IPS DF 4.7 (cell line): ENCODE data around the gene OR2V2.
"Not testable (repeated sequence)": the region's sequence is repeated elsewhere in the genome, so short reads cannot be mapped to it uniquely, and the experiment has no call there.

Experiments
- DNase-seq: peaks from one replicate; pipeline ENCODE4 v3.0.0-alpha.2; 2013; ENCODE audit warnings: low spot score; ENCODE audit errors: extremely low read depth

The OR2V2 gene

DNA sequence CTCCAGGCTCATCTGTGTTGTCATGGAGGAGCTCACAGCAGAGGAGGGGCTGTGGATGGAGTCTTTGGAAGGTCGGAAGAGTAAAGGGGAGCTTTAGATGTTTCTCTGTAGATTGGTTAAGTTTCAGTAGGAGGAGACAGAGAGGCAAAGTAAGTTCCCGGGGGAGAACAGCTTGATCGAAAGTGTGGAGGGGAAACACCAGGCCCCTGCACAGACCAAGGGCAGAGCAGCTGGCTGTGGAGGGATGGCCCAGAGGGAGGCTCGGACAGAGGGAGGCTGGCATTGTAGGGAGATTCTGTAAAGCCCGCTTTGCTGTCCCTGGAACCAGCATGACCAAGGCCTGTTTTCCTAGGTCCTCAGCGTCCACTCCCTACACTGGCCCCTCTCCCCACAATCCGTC lies 5.3 kb upstream of the OR2V2 start:
- DNase-seq, result no peak

DNA sequence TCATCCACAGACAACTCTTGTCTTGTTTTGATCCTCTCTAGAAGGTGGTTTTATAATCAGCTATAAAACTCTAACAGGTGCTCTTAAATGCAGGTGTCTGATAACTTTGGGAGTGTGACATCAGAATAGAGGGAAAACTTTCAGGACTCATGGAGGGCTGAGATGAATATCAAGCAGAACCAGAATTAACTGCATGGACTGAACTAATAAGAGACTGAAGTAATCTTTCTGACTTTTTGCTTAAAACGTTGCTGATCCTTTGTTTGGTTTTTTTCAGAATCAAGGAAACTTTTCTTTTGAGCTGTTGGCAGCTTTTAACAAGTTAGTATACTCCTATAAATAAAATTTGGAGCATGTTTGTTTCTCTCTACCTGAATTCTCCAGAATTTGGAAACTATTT lies 2.3 kb upstream of the OR2V2 start:
- no peak for DNase-seq

DNA sequence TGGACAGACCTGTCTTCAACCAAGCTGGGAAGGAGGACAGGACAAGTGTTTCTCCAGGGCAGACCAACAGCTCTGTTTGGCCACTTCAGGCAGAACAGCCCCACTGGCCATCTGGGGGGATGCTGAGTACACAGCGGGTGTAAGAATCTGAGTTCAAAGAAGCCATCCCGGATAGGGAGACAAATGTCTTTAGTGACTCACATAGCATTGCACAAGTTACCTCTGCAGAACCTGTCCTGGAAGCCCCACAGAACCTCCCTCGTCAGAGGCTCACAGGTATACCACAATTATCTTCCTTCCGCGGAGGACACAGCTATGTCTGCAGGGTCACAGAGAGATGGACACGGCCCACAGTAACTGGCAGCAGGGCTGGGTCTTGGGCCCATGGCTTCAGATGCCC lies 2.0 kb downstream of the OR2V2 start:
- no peak for DNase-seq

DNA sequence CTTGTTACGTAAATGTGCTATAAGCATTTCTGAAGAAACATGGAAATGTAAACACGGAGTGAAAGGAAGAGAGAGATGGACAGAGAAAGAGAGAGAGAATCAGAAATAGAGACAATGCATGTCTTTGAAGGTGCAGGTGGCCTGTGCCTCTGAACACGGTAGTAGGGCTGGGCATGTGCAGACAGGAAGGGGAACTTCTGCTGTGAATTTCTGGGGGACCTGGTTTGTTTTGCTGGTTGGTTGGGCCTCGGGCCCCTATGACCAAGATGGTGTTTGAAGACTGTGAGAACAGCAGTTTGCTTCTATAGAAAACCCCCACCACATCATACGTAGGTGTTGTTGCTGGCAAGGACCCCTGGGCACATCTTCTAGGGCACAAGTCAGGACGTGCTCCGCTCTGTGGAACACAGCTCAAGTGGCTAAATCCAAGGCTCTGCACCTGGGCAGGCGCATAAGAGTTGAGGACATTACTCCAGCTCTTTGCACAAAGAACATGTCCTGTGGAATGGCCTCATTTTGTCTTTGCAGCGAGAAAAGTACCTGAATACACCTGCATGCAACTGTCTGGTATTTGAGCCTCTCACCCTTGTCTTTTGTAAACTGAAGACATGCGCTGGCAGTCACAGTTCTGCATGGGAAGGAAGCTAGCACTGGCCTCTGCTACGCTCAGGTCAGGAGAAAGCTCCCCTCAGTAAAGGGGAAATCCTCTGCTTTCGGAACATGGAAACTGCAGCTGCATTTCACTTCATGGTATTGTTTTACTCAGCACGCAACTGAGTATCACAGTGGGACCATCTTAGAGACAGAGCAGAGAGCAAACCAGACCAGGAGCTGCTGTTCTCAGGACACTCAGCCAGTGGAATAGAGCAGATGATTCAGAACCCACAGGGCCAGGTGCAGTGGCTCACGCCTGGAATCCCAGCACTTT lies 2.7 kb downstream of the OR2V2 start:
- no peak for DNase-seq

DNA sequence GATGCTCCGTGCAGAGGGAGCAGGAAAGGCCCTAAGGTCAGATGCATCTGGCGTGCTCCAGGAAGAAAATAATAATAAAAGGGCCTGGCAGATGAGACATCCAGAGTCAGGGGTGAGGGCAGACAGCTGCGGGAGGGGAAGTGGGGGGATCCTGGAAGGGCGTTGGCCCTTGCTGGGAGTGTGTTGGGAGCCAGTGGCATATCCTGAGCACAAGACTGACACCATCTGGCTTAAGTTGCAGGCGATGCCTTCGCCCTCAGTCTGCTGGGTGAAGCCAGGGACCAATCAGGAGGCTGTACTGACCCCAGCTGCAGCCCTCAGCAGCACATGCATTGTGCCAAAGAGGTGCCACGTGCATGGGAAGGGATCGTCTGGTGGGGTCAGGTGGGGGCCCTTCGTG lies 3.8 kb downstream of the OR2V2 start:
- no peak for DNase-seq

DNA sequence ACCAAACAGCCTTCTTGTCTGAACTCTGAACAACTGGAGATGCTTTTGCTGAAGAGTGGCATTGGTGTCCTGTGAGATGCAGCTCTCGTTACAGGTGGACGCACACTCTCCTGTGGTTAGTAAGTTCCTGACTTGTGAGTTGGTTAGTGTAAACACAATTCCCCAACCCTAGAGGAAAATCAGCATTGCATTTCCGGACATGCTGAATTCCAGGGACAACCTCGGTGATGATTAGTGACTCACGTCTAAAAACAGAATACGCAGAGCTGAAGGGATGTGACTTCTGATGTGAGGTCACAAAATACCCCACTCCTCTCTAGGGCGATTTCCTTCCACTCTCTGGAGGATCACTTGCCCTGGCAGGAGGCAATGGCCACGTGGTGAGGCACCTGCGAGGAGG lies 5.0 kb downstream of the OR2V2 start:
- no peak for DNase-seq

DNA sequence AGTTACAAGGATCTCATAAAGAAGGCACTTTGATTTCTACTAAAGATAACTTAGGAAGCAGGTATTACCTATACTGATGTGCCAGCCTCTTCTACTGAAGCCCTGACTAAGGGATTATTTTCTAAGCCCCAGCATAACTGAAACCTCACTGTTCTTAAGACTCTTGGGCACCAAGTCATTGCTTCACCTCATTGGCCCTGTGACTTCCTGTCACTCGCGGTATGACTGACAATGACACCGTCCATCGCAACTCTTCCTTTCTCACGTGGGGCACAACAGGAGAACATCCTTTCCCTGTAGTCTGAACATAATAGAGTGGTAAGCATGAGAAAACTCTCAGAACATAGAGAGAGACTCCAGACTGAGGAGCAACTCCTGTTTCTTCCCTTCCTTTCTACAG lies 6.4 kb downstream of the OR2V2 start:
- DNase-seq, result no peak

DNA sequence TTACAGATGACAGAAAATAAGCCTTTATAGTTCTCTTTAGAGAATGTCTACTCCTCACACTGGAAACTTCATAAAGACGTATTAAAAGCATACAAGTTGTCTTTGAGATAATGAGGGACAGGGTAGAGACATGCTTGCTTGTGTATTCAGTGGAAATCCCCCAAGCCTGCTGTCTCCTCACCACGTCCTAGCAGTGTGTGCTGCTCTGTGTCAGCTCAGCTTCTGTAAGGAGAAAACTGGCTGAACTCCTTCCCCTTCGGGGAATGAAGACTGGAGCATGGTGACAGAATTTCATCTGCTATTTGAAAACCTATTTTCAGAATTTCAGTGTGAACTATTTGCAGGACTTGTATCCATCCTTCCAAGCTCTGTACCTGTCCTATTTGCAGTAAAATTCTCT lies 9.4 kb downstream of the OR2V2 start:
- DNase-seq, result no peak

DNA sequence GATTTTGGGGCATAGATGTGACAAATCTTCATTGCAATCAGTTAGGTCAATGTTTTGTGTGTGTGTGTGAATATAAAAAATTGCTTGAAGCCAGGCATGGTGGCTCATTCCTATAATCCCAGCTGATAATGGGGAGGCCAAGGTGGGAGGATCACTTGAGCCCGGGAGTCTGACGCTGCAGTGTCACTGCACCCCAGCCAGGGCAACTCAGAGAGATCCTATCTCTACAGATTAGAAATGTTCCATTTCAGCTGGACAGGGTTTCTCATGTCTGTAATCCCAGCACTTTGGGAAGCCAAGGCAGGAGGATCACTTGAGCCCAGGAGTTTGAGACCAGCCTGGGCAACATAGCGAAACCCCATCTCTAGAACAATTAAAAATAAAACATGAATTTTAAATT lies 11.5 kb downstream of the OR2V2 start:
- no peak for DNase-seq

DNA sequence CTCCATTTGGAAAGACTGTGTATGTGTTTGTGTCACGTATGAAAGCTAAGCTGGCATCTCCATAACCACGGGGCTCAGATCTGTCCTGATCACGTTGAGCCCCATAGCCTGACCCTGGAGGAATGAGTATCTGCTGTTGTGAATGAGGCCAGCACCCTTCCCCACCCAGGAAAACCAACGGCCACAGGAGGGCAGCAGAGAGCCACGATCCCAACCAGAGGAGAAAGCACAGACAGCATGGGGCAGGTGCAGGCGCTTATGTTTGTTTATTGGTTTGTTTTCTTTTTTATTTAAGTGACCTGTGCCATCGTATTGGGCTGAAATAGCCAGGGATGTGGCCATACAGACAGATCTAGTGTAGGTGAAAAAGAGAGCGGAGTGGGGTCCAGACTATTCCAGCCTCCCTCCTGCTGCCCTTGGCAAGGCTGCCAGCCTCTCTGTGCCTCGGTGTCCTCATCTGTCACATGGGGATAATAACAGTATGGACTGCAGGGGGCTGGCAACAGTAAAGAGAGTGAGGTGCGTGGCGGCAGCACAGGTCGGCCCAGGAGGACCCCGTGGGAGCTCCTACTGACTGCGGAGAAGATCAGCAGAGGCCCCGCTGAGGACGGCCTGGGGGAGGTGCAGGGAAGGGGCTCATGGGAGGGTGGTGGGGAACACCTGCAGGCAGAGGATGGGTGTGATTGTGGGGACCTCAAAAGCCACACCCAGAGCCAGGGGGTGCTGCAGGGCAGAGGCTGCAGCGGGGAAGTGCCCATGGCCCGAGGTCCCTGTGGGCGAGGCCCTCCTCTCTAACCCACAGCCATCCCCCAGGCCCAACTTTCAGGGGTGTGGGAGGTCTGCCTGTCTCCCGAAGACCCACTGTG lies 12.1 kb downstream of the OR2V2 start:
- no peak for DNase-seq

DNA sequence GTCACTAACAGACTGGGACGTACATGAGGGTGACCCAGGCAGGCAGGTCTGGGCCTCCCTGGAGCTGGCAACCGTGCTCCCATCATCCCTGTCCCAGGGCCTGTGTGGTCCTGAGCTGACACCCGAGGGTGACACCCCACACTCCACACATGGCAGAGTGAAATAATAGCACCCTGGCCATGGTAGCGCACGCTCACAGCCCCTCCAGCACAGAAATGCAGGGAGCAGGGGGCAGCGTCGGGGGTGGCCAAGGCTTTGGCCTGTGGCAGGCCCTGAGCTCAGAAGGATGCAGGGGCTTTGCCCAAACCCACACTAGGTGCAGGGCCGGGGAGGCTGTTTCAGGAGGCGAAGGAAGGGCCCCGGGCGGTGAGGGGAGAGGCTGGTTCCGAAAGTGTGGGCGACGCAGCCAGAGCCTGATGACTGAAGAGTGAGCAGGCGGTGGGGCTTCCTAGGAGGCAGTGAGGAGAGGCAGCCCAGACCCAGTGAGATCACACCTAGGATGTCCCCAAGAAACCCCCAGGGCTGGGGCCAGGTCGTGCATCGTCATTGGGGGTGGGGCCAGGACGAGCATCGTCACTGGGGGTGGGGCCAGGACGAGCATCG lies 12.9 kb downstream of the OR2V2 start:
- DNase-seq, result no peak

DNA sequence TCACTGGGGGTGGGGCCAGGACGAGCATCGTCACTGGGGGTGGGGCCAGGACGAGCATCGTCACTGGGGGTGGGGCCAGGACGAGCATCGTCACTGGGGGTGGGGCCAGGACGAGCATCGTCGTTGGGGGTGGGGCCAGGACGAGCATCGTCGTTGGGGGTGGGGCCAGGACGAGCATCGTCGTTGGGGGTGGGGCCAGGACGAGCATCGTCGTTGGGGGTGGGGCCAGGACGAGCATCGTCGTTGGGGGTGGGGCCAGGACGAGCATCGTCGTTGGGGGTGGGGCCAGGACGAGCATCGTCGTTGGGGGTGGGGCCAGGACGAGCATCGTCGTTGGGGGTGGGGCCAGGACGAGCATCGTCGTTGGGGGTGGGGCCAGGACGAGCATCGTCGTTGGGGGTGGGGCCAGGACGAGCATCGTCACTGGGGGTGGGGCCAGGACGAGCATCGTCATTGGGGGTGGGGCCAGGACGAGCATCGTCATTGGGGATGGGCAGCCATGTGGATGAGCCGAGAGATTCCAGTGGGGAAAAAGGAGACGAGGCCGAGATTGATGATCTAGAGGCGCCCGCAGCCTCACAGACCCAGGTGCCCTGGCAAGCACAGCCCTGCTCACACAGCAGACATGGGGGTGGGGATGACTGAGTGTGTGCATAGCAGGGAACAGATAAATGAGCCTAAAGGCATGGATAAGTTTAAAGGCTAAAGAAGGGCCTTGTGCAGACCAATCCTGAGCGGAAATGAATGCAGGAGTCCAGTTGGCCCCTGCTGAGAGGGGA lies 13.6 kb downstream of the OR2V2 start:
- not testable (repeated sequence) for DNase-seq

DNA sequence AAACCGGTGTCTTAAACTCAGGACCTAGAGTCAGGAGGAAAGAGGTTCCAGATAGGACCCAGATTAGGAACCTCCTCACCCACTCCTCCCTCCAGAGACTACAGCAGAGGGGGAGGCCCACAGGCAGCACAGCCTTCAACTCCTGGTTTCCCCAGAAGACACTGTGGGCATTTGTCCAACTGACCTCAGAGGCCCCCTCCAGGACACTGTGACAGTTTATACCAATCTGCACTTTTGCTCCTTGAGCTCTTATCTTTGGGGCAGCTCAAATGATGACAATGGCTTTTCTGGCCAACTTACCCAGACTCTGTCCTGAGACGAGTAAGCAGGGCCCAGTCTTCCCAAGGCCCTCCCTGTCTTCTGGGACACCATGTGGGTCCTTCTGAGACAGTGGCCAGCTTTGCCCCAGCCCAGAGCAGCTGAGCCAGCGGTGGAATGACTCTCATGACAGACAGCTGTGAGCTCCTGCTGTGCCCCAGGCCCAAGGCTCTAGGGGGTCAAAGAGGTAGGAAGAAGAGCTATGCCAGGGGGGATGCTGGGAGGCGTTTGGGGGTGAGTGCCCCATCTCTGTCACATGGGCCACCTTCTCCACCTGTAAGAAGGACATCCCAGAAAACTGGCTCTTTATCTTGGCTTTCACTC lies 14.3 kb downstream of the OR2V2 start:
- DNase-seq, result no peak

DNA sequence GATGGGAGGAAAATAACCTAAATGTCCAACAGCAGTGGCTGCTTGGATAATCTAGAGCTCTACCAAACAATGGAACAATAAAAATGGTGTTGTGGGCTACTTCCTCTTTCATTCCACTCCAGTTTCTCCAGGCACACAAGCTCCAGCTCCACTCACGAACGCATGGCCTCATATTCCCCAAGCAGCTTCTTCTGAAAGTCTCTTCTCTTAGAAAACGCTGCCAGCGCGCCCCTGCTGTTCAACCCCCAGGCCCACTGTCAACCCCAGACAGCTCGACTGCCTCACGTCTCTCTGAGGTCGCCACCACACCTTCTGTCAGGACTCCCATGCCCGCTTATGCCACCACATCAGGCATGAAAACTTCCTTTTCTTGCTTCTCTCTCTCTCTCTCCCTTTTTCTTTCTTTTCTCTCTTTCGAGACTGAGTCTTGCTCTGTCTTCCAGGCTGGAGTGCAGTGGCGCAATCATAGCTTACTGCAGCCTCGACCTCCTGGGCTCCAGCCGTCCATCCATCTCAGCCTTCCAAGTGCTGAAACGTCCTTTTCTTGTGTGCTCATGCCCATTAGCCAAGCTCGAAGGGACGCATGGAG lies 16.2 kb downstream of the OR2V2 start:
- no peak for DNase-seq

DNA sequence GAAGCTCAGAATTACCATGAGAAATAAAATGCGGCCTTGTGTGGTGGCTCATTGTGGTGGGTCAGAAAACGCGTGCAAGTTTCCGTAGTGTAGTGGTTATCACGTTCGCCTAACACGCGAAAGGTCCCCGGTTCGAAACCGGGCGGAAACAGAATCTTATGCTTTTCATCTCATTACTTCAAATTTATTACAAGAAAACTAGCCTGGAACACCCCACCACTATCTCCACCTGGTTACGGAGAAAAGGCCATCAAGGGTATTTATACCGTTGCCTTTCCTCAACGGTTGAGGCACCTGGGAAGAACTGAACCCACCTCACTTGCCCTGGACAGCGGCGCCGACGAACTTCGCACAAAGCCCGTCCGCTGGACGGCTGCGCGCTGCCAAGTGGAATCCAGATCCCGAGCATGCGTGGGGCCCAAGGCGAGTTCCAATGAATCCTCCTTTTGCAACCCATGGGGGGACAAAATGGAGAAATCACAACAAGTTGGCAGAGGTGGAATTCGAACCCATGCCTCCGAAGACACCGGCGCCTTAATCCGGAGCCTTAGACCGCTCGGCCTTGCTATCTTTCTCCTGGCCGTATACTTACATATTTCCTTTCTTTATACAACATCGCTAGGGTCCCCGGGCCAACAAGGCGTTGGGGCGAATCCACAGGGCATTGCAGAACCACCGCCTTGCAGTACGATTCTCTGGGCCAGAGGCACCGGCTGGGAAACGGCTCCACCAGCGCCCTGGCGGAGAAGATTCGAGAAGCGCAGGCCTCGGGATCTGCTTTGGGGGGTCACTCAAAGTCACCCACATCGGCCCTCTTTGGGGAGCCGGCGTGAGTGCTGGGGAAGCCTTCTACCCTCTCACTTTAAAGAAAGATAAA lies 16.9 kb downstream of the OR2V2 start:
- no peak for DNase-seq

DNA sequence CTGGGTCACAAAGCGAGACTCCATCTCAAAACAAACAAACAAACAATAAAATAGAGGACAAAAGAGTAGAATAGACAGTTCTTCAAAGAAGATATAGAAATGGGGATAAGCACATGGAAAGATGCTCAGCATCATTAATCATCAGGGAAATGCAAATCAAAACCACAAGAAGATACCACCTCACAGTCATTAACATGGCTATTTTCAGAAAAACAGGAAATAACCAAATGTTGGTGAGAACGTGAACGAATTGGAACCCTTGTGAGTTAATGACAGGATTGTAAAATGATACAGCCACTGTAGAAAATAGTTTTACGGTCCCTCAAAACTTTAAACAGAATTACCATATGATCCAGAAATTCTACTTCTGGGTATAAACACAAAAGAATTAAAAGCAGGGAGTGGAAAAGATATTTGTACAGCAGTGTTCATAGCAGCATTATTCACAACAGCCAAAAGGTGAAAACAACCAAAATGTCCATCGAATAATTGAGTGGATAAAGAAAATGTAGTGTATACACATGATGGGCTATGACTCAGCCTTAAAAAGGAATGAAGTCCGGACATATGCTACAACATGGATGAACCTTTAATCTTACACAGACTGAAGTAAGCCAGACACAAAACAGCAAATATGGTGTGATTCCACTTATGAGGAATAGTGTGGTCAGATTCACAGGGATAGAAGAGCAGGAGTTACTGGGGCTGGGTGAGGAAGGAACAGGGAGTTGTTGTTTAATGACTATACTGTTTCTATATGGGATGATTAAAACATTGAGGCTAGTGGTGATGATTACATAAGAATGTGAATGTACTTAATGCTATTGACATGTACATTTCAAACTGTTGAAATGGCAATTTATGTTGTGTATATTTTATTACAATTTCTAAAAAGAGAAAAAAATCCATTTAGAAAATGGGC lies 19.7 kb downstream of the OR2V2 start:
- no peak for DNase-seq

DNA sequence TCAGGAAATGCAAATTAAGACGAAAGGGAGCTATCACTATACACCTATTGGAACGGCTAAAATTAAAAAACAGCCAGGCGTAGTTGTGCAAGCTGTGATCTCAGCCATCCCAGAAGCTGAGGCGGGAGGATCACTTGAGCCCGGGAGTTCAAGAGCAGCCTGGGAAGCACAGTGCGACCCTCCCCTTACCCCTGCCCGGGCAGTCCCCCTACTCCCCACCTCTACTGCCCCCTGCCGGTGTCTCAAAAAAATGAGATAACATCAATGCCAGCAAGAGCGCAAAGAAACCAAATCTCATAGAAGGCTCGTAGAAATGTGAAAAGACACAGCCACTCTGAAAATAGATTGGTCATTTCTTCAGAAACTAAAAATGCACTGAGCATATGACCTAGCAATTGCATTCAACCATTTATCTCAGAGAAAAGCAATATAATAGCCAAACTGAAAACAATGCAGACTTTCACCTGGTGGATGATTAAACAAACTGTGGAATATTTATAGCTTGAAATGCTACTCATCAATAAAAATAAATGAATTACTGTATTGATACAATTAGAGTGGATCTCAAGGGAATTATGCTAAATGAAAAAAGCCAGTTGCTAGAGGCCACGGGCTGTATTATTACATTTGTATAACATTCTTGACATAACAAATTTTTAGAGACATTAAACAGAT lies 20.6 kb downstream of the OR2V2 start:
- no peak for DNase-seq

DNA sequence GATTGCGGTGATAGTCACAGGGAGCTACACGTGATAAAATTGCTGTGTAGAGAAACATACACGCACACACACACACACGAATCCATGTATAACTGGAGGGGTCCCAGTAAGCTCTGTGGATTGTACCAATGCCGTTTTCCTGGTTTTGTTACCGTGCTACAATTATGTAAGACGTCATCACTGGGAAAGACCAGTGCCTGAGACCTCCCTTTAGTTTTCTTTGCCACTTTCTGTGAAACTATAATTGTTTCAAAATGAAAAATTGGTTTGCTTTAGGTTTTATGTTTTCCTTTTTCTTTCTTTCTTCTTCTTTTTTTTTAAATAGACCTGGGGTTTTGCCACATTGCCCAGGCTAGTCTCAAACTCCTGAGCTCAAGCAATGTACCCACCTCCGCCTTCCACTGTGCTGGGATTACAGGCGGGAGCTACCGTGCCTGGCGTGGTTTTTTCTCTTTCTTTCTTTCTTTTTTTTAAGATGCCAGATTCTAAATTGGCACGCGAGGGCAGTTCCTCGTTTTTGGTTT lies 21.3 kb downstream of the OR2V2 start:
- no peak for DNase-seq
